NK-92 treated with Interleukin-12 subunit alpha and Interleukin-12 subunit beta, amount 100 ng/mL, for 24 hours (cell line): ENCODE data around the gene GABRD.

ENCODE experiments used
- DNase-seq: peaks from one replicate; lab custom pipeline; 2025; lab: John Stamatoyannopoulos, UW

GABRD gene

GRCh38 chr1:2018217-2019171 is 651 bp upstream of the GABRD start:
- no peak for DNase-seq

- no peak for DNase-seq
These were observed 595 bp downstream of the GABRD start for GRCh38 chr1:2019571-2020309.

GRCh38 chr1:2020310-2020655 is 1.1 kb downstream of the GABRD start:
- no peak for DNase-seq

GRCh38 chr1:2021550-2021949 is 2.4 kb downstream of the GABRD start:
- no peak for DNase-seq

DNA sequence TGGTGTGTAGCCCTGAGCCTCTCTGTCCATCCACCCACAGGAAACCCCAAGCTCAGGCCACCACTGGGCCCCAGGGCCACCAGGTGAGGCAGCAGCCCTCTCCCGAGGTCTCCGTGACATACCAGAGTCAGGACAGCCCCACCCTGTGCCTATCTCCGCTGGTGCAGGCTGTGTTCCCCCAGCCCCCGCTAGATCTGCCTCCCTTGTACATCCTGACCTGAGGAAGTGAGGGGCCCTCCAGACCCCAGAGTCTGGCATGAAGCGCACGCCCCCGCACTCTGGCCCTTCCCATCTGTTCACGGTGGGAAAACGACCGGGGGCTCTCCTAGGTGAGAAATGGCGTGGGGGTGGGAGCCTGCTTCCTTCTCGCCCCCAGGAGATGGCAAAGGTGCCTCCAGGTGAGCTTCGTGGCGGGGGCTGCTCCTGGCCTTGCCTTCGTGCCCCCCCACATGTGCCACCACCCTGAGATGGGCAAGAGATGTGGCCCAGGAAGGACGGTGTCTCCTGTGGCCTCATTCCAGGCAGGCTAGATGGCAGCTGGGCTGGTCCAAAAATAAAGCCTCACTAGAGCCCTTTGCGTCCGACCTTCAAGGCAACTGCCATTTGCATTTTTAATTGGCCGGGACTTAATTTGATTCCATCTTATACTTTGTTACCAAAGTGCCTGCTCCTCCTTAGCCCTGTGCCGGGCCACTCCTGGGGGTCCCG is 3.1 kb downstream of the GABRD start:
- no peak for DNase-seq

- no peak for DNase-seq
These were observed 4.0 kb downstream of the GABRD start for GRCh38 chr1:2023187-2023586.

DNA sequence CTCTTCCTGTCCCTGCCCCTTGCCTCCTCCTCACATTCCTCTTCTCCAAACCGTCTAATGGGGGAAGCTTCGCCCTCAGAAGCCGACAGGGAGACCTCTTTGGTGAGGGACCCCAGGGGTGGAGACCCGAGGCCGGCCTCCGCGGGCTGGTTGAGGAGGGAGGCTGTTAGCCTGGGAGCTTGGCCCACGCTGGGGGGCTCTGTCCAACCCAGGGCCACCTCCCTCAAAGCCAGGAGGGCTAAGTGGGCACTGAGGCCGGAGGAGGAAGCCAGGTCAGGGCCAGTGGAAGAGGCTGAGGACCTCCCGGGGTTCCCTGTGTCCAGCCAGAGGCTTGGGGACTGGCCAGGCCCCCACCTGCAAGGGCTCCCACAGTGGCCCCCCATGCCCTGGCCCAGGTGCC is 5.3 kb downstream of the GABRD start:
- no peak for DNase-seq

DNA sequence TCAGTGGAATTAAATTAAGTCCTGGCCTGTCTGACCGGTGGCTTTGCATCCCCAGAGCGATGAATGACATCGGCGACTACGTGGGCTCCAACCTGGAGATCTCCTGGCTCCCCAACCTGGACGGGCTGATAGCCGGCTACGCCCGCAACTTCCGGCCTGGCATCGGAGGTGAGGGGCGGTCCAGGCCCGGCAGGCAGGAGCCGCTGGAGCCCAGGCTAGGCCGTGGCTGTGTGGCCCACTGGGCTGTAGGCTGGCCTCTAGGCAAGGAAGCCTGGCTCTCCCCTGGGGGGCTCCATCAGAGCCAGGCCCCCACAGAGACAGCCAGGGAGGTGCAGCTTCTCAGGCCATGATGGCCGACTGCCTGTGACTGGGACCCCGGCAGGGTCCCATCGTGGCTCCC is 5.7 kb downstream of the GABRD start:
- DNase-seq, result no peak

- DNase-seq, result no peak
These were observed 6.4 kb downstream of the GABRD start for GRCh38 chr1:2025491-2025981.

DNA sequence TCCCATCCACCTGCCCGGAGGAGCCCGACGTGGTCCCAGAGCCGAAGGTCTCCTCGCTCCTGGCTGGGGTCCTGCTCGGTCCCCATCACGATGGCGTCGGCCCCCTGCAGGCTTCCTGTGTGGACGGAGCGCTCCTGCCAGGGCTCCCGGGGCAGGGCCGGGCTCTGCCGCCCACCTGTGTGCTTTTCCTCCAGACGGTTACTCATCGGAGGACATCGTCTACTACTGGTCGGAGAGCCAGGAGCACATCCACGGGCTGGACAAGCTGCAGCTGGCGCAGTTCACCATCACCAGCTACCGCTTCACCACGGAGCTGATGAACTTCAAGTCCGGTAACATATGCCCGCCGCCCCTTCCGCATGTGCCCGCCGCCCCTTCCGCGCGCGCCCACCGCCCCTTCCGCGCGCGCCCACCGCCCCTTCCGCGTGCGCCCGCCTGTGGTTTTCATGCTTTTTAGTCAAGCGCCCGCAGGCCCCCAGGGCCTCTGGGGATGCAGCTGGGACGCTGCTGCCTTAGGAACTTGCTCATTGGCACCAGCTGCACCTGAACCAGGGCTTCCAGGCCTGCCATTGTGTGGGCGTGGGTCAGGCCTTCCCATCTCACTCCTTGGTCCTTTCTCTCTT is 8.9 kb downstream of the GABRD start:
- no peak for DNase-seq

DNA sequence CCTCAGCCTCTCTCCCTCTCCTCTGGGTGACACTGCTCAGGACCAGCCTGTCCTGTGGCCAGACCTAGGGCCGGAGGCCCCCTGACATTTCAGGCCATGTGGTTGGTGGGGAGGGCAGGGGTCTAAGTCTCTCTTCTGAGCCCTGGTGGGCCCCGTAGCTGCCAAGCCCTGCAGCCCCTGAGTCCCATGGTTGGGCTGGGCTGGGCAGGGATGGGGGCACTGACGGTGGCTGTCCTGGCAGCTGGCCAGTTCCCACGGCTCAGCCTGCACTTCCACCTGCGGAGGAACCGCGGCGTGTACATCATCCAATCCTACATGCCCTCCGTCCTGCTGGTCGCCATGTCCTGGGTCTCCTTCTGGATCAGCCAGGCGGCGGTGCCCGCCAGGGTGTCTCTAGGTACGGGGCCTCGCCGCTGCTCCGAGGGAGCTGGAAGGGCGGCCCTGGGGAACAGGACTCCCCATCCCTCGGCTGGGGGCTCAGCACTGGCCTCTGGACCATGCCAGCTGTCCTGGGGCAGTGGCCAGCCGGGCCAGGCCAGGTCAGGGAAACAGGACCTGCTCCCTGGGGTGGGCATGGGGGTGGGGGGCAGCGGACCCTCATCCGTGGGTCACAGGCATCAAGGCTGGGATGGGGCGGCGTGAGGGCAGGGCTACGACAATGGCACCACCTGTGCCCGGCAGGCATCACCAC is 9.9 kb downstream of the GABRD start:
- DNase-seq, result no peak

GRCh38 chr1:2029561-2029960 is 10.4 kb downstream of the GABRD start:
- DNase-seq, result no peak

- DNase-seq, result no peak
These were observed 11.1 kb downstream of the GABRD start for GRCh38 chr1:2030076-2030871.

- no peak for DNase-seq
These were observed 12.7 kb downstream of the GABRD start for GRCh38 chr1:2031546-2032540.

GRCh38 chr1:2032737-2033136 is 13.6 kb downstream of the GABRD start:
- no peak for DNase-seq

GRCh38 chr1:2033165-2033564 is 14.0 kb downstream of the GABRD start:
- DNase-seq, result no peak

GRCh38 chr1:2036287-2036686 is 17.1 kb downstream of the GABRD start:
- no peak for DNase-seq

DNA sequence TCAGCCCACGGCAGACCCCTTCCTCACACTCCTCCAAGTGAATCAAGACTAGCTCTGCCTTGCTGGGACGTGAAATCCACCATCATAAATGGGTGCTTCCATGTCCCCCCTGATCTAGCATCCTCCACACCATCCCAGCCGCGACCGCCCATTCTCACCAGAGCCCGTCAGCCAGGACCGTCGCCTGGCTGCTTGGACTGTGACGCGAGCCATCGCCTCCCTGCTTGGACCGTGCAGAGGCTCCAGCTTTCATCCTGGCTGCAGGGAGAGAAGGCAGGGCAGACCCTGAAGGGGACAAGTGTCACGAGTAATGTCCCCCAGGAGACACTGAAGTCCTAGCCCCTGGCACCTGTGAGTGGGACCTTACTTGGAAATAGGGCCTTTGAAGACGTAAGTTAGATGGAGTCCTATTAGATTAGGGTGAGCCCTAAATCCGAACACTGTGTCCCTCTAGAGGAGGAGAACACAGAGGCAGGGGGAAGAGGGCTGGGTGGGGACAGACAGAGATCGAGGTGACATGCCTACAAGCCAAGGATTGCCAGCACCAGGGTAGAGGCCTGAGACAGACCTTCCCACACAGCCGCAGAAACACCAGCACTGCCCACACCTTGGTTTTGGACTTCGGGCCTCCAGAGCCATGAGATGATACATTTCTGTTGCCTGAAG is 18.3 kb downstream of the GABRD start:
- DNase-seq, result no peak

DNA sequence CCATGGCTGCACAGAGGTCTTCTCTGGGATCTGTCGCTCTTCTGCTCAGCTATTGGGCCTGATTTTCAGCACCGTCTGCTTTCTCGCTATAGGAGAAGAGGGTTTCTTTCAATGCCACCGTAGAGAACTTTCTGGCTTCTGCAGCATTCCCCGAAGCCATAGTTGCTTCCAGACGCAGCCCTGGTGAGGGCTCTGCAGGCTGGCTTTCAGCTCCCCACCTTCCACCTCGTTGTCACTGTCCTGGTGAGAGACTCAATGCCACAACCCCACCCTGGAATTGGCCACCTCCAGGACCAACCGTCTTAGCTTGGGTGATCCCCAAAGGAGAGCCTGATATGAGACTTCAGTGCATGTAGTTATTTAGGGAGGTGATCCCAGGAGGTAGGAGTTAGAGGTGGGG is 19.1 kb downstream of the GABRD start:
- no peak for DNase-seq
